A549 (cell line): ENCODE results near the gene SPSB3.

ENCODE experiments used
- CBX2 ChIP-seq: fragments of 200-600 bp; sonication (generic); IDR thresholded peaks from 2 replicates; pipeline ENCODE4 v1.6.1; 2016; ENCODE audit warnings: low read depth, mild to moderate bottlenecking, borderline replicate concordance
- EP300 ChIP-seq, 2 experiments: fragments of >200 bp; sonication (Bioruptor Twin); formaldehyde crosslinking; IDR thresholded peaks; 2 replicates in 1 of 2; 3 replicates in 1 of 2; pipeline ENCODE4 v1.6.1; 2016 to 2017
- JUNB ChIP-seq: fragments of >200 bp; sonication (Bioruptor Twin); formaldehyde crosslinking; IDR thresholded peaks from 2 replicates; pipeline ENCODE4 v1.6.1; 2016
- MAZ ChIP-seq: fragments of 150-350 bp; IDR thresholded peaks from 2 replicates; pipeline ENCODE4 v1.6.1; 2014; ENCODE audit warnings: antibody characterized with exemption, low read depth, low read length, borderline replicate concordance
- POLR2A ChIP-seq: IDR thresholded peaks from 2 replicates; pipeline ENCODE4 v1.6.1; 2012; ENCODE audit warnings: mild to moderate bottlenecking, low read length
- SMC3 ChIP-seq: fragments of >200 bp; sonication (Bioruptor Twin); formaldehyde crosslinking; IDR thresholded peaks from 3 replicates; pipeline ENCODE4 v1.6.1; 2018; ENCODE audit warnings: inconsistent platforms
- TF ChIP-seq, protein P1 (sequence below): fragments of >200 bp; sonication (Bioruptor Twin); formaldehyde crosslinking; IDR thresholded peaks from 3 replicates; pipeline ENCODE4 v1.5.1; 2016
- TF ChIP-seq, protein P2 (sequence below): fragments of 450-650 bp; IDR thresholded peaks from 2 replicates; pipeline ENCODE4 v1.6.1; 2014; ENCODE audit warnings: antibody characterized with exemption
- TF ChIP-seq, protein P3 (sequence below): IDR thresholded peaks from 2 replicates; pipeline ENCODE4 v1.6.1; 2012
- TF ChIP-seq, protein P4 (sequence below): IDR thresholded peaks from 2 replicates; pipeline ENCODE4 v1.6.1; 2012

DNA sequence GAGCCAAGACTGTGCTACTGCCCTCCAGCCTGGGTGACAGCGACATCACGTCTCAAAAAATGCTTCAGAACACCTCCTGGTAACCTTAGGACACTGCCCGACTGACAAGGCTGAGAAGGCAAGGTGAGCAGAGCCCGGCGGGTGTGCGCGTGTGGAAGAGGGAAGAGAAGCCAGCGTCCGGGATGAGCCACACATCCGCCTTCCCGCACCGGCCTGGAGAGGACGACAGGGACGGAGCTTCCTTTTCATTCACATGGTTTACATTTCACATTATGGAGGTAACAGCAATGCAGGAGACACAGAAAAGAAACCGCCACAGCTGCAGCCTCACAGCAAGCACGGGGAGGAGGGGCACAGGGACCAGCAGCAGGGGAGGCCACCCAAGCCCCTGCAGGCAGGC, 27.7 kb upstream of the SPSB3 start:
- no peak for TF ChIP-seq POLR2A
- TF ChIP-seq, protein P1, sequence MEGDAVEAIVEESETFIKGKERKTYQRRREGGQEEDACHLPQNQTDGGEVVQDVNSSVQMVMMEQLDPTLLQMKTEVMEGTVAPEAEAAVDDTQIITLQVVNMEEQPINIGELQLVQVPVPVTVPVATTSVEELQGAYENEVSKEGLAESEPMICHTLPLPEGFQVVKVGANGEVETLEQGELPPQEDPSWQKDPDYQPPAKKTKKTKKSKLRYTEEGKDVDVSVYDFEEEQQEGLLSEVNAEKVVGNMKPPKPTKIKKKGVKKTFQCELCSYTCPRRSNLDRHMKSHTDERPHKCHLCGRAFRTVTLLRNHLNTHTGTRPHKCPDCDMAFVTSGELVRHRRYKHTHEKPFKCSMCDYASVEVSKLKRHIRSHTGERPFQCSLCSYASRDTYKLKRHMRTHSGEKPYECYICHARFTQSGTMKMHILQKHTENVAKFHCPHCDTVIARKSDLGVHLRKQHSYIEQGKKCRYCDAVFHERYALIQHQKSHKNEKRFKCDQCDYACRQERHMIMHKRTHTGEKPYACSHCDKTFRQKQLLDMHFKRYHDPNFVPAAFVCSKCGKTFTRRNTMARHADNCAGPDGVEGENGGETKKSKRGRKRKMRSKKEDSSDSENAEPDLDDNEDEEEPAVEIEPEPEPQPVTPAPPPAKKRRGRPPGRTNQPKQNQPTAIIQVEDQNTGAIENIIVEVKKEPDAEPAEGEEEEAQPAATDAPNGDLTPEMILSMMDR, result no peak
- no peak for TF ChIP-seq SMC3
- TF ChIP-seq JUNB, result no peak
- TF ChIP-seq, protein P2, sequence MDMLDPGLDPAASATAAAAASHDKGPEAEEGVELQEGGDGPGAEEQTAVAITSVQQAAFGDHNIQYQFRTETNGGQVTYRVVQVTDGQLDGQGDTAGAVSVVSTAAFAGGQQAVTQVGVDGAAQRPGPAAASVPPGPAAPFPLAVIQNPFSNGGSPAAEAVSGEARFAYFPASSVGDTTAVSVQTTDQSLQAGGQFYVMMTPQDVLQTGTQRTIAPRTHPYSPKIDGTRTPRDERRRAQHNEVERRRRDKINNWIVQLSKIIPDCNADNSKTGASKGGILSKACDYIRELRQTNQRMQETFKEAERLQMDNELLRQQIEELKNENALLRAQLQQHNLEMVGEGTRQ, result no peak
- TF ChIP-seq MAZ, result no peak
- TF ChIP-seq, protein P3, sequence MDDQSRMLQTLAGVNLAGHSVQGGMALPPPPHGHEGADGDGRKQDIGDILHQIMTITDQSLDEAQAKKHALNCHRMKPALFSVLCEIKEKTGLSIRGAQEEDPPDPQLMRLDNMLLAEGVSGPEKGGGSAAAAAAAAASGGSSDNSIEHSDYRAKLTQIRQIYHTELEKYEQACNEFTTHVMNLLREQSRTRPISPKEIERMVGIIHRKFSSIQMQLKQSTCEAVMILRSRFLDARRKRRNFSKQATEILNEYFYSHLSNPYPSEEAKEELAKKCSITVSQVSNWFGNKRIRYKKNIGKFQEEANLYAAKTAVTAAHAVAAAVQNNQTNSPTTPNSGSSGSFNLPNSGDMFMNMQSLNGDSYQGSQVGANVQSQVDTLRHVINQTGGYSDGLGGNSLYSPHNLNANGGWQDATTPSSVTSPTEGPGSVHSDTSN, result no peak
- TF ChIP-seq, protein P4, sequence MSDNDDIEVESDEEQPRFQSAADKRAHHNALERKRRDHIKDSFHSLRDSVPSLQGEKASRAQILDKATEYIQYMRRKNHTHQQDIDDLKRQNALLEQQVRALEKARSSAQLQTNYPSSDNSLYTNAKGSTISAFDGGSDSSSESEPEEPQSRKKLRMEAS, result no peak
- no peak for TF ChIP-seq EP300 (IDR thresholded peaks at IDR 0.05)
- TF ChIP-seq CBX2, result no peak
